OCI-LY3 (cell line): ENCODE data around the gene SPTBN2.

Experiments
- EZH2phosphoT487 ChIP-seq: fragments of 200-600 bp; shearing (Covaris generic); IDR thresholded peaks from 2 replicates; pipeline ENCODE4 v1.6.1; 2018; ENCODE audit warnings: antibody characterized with exemption, mixed run types, low read depth
- TF ChIP-seq, protein P1 (sequence below): fragments of 200-600, 300-600 bp; sonication (generic); IDR thresholded peaks from 2 replicates; pipeline ENCODE4 v1.5.1; 2014; ENCODE audit warnings: antibody characterized with exemption, low read length, low read depth

DNA sequence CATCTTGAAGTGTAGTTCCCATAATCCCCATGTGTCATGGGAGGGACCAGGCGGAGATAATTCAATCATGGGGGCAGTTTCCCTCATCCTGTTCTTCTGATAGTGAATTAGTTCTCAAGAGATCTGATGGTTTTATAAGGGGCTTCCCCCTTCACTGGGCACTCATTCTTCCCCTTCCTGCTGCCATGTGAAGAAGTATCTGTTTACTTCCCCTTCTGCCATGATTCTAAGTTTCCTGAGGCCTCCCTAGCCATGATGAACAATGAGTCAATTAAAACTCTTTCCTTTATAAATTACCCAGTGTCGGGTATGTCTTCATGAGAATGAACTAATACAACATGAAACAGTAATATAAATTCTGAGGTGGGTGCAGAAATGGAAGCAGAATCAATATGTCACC is 12.1 kb upstream of the SPTBN2 start:
- TF ChIP-seq, protein P1, sequence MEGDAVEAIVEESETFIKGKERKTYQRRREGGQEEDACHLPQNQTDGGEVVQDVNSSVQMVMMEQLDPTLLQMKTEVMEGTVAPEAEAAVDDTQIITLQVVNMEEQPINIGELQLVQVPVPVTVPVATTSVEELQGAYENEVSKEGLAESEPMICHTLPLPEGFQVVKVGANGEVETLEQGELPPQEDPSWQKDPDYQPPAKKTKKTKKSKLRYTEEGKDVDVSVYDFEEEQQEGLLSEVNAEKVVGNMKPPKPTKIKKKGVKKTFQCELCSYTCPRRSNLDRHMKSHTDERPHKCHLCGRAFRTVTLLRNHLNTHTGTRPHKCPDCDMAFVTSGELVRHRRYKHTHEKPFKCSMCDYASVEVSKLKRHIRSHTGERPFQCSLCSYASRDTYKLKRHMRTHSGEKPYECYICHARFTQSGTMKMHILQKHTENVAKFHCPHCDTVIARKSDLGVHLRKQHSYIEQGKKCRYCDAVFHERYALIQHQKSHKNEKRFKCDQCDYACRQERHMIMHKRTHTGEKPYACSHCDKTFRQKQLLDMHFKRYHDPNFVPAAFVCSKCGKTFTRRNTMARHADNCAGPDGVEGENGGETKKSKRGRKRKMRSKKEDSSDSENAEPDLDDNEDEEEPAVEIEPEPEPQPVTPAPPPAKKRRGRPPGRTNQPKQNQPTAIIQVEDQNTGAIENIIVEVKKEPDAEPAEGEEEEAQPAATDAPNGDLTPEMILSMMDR: no peak
- TF ChIP-seq EZH2phosphoT487: no peak
